Bronchial epithelial cell (primary cell): ENCODE data around the gene PTPRN2. TPM values are rescaled to one million over a fixed set of nuclear protein-coding genes. Genes with fewer than 3 reads are reported as not detected.

Experiments
- DNase-seq: peaks from one replicate; pipeline ENCODE4 v3.0.0-alpha.2; 2010; ENCODE audit warnings: low read depth
- FAIRE-seq: peaks from 2 replicates; lab custom pipeline; 2011; peaks lifted over from hg19 to GRCh38; lab: Jason Lieb, UNC
- H3K27me3 ChIP-seq: 2 replicates; pipeline ENCODE4 v1.5.1; 2011; ENCODE audit warnings: low read length; ENCODE audit not compliant: control insufficient read depth, insufficient read depth
- H3K36me3 ChIP-seq: 2 replicates; pipeline ENCODE4 v1.5.1; 2011; ENCODE audit warnings: low read length; ENCODE audit not compliant: control insufficient read depth, insufficient read depth
- H3K4me3 ChIP-seq: 2 replicates; pipeline ENCODE4 v1.5.1; 2011; ENCODE audit warnings: mild to moderate bottlenecking, low read depth, low read length, control low read depth
- total RNA-seq: library from RNA; depleted of rRNA; stranded (reverse); fragments of >200 nt; gene quantifications from 2 replicates; pipeline ENCODE4 v1.2.1, GENCODE V29; 2014
- TF ChIP-seq, protein P1 (sequence below): IDR thresholded peaks from 2 replicates; pipeline ENCODE4 v1.5.1; 2011; ENCODE audit warnings: mild to moderate bottlenecking, moderate library complexity, low read length, control low read depth, inconsistent platforms; ENCODE audit not compliant: insufficient read depth, severe bottlenecking

The PTPRN2 gene
- total RNA-seq, 1 donor from 2014 or later = 1.1 TPM

DNA sequence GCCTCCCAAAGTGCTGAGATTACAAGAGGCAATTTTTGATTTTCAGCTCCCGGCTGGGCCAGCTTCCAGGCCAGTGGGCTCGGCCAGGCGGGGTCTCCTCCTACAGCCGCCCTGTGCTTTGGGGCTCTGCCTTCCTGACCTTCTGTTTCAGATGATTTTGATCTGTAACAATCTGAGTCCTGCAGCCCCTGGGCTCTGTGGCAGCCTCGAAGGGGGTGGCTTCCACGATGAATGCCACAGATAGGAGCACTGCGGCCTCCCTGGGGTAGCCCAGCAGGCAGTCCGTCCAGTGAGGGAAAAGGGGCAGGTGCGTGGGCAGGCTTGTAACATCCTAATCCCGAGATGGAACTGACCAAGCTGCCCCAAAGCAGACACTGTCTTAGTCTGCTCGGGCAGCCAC, 1073.3 kb downstream of the PTPRN2 start:
- Histone ChIP-seq H3K36me3 (no peaks in the 10 kb centered on the region), H3K27me3 (no peaks in the 10 kb centered on the region), H3K4me3 (no peak overlapping the region)
- TF ChIP-seq, protein P1, sequence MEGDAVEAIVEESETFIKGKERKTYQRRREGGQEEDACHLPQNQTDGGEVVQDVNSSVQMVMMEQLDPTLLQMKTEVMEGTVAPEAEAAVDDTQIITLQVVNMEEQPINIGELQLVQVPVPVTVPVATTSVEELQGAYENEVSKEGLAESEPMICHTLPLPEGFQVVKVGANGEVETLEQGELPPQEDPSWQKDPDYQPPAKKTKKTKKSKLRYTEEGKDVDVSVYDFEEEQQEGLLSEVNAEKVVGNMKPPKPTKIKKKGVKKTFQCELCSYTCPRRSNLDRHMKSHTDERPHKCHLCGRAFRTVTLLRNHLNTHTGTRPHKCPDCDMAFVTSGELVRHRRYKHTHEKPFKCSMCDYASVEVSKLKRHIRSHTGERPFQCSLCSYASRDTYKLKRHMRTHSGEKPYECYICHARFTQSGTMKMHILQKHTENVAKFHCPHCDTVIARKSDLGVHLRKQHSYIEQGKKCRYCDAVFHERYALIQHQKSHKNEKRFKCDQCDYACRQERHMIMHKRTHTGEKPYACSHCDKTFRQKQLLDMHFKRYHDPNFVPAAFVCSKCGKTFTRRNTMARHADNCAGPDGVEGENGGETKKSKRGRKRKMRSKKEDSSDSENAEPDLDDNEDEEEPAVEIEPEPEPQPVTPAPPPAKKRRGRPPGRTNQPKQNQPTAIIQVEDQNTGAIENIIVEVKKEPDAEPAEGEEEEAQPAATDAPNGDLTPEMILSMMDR = no peak
- no peak for DNase-seq
- no peak for FAIRE-seq

DNA sequence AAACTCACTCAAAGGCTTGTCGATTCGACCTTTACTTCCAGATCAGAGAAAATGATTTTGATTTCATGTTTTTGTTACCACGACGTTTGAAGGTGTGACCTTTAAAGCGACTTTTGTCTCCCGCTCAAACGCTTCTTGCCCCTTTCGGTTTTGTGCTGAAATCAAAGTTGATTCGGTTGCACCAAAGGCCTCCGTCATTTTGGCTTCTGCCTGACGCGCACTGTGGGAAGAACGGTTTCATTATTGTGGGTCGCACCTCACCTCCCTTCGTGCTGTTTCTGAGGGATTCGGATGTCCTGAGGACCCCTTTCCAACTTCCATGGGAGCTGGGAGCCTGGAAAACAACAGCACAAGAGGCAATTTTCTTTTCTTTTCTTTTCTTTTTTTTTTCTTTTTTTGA, 1073.9 kb downstream of the PTPRN2 start:
- Histone ChIP-seq H3K27me3 (no peaks in the 10 kb centered on the region), H3K4me3 (no peak overlapping the region), H3K36me3 (no peaks in the 10 kb centered on the region)
- FAIRE-seq = no peak
- TF ChIP-seq, protein P1 = no peak
- no peak for DNase-seq

DNA sequence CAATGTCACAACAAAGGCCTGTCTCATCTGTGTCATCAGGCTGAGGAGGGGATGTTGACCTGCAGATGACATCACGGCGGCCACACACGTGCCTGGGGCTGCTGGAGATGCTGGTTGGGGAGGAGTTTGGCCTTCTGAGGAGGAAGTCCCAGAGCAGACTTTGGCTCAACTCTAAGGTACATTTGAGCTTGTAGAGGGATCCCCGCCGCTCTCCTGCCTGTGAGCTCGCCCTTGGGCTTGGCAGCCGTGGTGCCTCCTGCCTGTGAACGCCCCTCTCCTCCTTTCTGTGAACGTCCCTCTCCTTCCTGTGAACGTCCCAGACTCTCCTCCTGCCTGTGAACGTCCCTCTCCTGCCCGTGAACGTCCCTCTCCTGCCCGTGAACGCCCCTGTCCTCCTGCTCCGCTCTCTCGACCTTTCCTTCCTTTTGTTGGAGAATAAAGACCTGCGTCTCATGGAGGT, 1074.4 kb downstream of the PTPRN2 start:
- FAIRE-seq = no peak
- H3K36me3 ChIP-seq = no peaks in the 10 kb centered on the region
- H3K4me3 ChIP-seq = no peak overlapping the region
- H3K27me3 ChIP-seq = no peaks in the 10 kb centered on the region
- DNase-seq = no peak
- TF ChIP-seq, protein P1 = no peak

DNA sequence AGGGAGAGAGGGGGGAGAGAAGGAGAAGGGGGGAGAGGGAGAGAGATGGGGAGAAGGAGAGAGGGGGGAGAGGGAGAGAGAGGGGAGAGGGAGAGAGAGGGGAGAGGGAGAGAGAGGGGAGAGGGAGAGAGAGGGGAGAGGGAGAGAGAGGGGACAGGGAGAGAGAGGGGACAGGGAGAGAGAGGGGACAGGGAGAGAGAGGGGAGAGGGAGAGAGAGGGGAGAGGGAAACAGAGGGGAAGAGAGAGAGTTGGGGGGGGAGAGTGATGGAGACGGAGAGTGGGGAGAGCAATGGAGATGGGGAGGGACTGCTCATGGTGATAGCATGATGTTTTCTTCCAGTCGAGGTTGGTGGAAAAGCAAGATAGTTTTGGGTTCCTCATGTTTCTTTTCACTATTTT, 1078.4 kb downstream of the PTPRN2 start:
- Histone ChIP-seq H3K4me3 (no peak overlapping the region), H3K27me3 (no peaks in the 10 kb centered on the region), H3K36me3 (no peaks in the 10 kb centered on the region)
- DNase-seq = no peak
- FAIRE-seq = no peak
- TF ChIP-seq, protein P1 = no peak

DNA sequence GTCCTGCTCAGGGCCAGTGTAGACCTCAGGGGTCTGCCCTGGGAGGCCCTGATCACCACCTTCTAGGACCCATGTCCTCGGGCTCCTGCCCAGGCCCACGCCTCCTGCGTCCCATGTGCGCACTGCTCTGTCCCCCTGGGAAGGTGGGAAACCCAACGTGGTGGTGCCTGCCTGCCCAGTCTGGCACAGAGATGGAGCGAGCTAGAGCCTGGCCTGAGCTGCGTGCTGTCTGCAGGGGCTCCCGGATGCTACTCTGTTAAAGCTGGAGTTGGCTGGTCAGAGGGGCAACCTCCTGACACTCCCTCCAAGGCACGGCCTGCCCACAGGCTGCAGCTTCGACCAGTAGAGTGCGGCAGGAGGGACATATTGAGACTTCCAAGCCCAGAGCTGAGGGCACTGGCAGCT, 1079.1 kb downstream of the PTPRN2 start:
- TF ChIP-seq, protein P1 = no peak
- DNase-seq = no peak
- Histone ChIP-seq H3K27me3 (no peaks in the 10 kb centered on the region), H3K4me3 (no peak overlapping the region), H3K36me3 (no peaks in the 10 kb centered on the region)
- no peak for FAIRE-seq

DNA sequence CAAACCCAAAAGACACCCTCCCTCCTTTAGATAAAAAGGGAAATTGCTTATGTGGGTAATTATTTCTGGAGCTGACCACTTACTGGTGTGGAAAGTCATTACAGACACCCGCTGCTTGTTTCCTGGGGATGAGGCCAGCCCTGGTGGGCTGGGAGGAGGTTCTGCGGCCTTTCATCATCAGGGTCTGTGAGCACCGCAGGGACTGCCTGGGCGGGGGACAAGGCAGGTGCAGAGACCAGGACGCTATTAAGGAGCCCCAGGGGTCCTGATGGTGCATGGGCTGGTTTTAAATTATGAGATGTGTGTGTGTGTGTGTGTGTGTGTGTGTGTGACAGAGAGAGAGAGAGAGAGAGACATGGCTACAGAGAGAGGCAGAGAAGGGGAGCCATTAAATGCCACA, 1079.6 kb downstream of the PTPRN2 start:
- Histone ChIP-seq H3K27me3 (no peaks in the 10 kb centered on the region), H3K4me3 (no peak overlapping the region), H3K36me3 (no peaks in the 10 kb centered on the region)
- DNase-seq (no peak), FAIRE-seq (no peak)
- TF ChIP-seq, protein P1 = no peak
